Type B pancreatic cell (in vitro differentiated cells): Measurements from ENCODE around the gene RET. TPM values are rescaled to one million over a fixed set of nuclear protein-coding genes. Genes with fewer than 3 reads are reported as not detected.

Experiments used
- DNase-seq: peaks from one replicate; pipeline ENCODE4 v3.0.0; 2021; ENCODE audit warnings: mixed read lengths; ENCODE audit not compliant: unreplicated experiment; ENCODE audit errors: extremely low spot score
- H3K27ac Mint-ChIP-seq: 2 replicates; pipeline ENCODE4 v1.8.0; 2021; ENCODE audit warnings: mild to moderate bottlenecking, mixed read lengths
- H3K27me3 Mint-ChIP-seq: 2 replicates; pipeline ENCODE4 v1.8.0; 2021; ENCODE audit warnings: mixed read lengths
- H3K36me3 Mint-ChIP-seq: 2 replicates; pipeline ENCODE4 v1.8.0; 2021; ENCODE audit warnings: mixed read lengths
- H3K4me1 Mint-ChIP-seq: one replicate; pipeline ENCODE4 v1.8.0; 2021; ENCODE audit warnings: mixed read lengths; ENCODE audit not compliant: unreplicated experiment
- H3K4me3 Mint-ChIP-seq: 2 replicates; pipeline ENCODE4 v1.8.0; 2021; ENCODE audit warnings: mild to moderate bottlenecking, mixed read lengths
- H3K9me3 Mint-ChIP-seq: 2 replicates; pipeline ENCODE4 v1.8.0; 2021; ENCODE audit warnings: mixed read lengths
- total RNA-seq: library from RNA; stranded (reverse); gene quantifications from 2 replicates; pipeline ENCODE4 v1.2.1, GENCODE V29; 2021; ENCODE audit warnings: low replicate concordance
- TF ChIP-seq, protein P1 (sequence below): fragments of 200-600 bp; sonication (generic); conservative IDR thresholded peaks from 2 replicates; pipeline ENCODE4 v1.5.0; 2021; ENCODE audit warnings: antibody characterized with exemption, mild to moderate bottlenecking

The RET gene
- total RNA-seq, 1 donor from 2014 or later, result 8.2 TPM

DNA sequence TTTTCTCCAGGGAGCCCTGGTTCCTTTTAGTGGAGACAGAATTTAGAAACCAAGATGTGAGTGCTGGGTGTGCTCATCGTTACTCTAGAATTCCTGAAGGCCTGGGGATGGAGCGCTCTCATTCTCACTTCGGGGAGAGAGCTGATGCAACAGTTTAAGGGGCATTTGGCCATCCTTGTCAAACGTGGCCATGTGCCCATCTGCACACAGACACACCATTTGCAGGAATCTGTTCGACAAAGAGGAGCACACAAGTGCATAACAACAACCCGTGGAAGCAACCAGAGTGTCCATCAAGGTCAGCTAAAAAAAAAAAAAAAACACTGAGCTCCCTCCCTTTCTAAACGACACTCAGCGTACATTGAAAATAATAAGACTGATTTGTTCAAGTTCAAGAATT, 23.0 kb upstream of the RET start:
- Mint-ChIP-seq H3K4me1 (no peaks in the 10 kb centered on the region), H3K4me3 (no peak overlapping the region), H3K36me3 (no peaks in the 10 kb centered on the region), H3K9me3 (no peaks in the 10 kb centered on the region), H3K27me3 (peaks cover 30% of the 10 kb centered on the region), H3K27ac (no peak overlapping the region)
- TF ChIP-seq, protein P1, sequence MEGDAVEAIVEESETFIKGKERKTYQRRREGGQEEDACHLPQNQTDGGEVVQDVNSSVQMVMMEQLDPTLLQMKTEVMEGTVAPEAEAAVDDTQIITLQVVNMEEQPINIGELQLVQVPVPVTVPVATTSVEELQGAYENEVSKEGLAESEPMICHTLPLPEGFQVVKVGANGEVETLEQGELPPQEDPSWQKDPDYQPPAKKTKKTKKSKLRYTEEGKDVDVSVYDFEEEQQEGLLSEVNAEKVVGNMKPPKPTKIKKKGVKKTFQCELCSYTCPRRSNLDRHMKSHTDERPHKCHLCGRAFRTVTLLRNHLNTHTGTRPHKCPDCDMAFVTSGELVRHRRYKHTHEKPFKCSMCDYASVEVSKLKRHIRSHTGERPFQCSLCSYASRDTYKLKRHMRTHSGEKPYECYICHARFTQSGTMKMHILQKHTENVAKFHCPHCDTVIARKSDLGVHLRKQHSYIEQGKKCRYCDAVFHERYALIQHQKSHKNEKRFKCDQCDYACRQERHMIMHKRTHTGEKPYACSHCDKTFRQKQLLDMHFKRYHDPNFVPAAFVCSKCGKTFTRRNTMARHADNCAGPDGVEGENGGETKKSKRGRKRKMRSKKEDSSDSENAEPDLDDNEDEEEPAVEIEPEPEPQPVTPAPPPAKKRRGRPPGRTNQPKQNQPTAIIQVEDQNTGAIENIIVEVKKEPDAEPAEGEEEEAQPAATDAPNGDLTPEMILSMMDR, result no peak
- no peak for DNase-seq

- no peak overlapping the region for H3K4me3 Mint-ChIP-seq
- peaks cover 30% of the 10 kb centered on the region for H3K27me3 Mint-ChIP-seq
- no peak overlapping the region for H3K27ac Mint-ChIP-seq
- H3K9me3 Mint-ChIP-seq, result no peaks in the 10 kb centered on the region
- no peaks in the 10 kb centered on the region for H3K36me3 Mint-ChIP-seq
- TF ChIP-seq, protein P1, result no peak
- no peaks in the 10 kb centered on the region for H3K4me1 Mint-ChIP-seq
- no peak for DNase-seq
These were observed 22.3 kb upstream of the RET start for GRCh38 chr10:43054593-43054992.

DNA sequence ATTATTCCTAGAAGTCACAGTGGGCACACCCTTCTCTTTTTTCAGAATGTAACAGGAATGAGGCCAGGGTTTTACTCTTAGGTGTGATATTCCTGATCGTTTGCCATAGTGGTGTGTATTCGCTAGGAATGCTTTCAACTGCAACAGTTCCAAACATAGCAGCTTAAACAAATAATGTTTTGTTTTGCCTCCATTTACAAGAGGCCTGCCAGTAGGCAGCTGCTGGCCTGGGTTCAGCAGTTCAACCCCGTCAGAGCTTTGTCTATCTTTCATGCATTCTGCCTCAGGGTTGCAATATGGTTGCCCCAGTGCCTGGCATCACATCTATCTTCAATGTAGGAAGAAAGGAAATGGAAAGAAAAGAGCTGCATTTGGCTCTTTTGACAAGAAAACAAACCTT, 21.7 kb upstream of the RET start:
- no peak overlapping the region for H3K27ac Mint-ChIP-seq
- TF ChIP-seq, protein P1, result no peak
- no peaks in the 10 kb centered on the region for H3K4me1 Mint-ChIP-seq
- no peak for DNase-seq
- no peak overlapping the region for H3K4me3 Mint-ChIP-seq
- peaks cover 27% of the 10 kb centered on the region for H3K27me3 Mint-ChIP-seq
- no peaks in the 10 kb centered on the region for H3K36me3 Mint-ChIP-seq
- H3K9me3 Mint-ChIP-seq, result no peaks in the 10 kb centered on the region

DNA sequence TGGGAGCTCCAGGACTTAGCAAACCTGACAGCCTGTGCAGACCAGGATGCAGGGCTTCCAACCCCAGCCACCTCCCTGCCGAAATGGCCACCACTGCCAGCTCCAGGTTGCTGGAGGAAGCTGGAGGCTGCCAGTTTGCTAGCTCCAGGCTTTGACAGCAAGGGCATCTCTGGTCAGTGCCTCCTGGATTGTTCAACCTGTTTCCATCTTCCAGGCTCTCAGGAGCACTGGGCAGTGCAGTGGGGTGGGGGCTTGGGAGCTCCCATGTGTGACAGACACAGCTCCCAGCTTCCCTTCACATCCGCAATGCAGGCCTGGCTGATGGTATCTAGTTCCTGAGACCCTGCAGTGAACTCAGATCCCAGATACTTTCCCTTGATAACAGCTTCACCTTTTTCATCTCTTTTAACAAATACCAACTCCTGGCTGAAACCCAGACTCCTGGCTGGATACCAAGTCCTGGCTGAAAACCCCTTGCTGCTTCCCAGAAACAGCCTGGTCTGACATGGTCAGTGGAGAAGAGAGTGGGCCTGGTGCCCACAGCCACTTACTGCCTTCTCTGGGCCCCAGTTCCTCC, 20.8 kb upstream of the RET start:
- H3K4me3 Mint-ChIP-seq, result no peak overlapping the region
- H3K36me3 Mint-ChIP-seq, result no peaks in the 10 kb centered on the region
- no peaks in the 10 kb centered on the region for H3K9me3 Mint-ChIP-seq
- no peak overlapping the region for H3K27ac Mint-ChIP-seq
- DNase-seq, result no peak
- peaks cover 22% of the 10 kb centered on the region for H3K27me3 Mint-ChIP-seq
- TF ChIP-seq, protein P1, result no peak
- H3K4me1 Mint-ChIP-seq, result no peaks in the 10 kb centered on the region

- no peak overlapping the region for H3K4me3 Mint-ChIP-seq
- TF ChIP-seq, protein P1, result no peak
- no peaks in the 10 kb centered on the region for H3K36me3 Mint-ChIP-seq
- H3K27ac Mint-ChIP-seq, result no peak overlapping the region
- H3K27me3 Mint-ChIP-seq, result peaks cover 22% of the 10 kb centered on the region
- DNase-seq, result no peak
- no peaks in the 10 kb centered on the region for H3K9me3 Mint-ChIP-seq
- no peaks in the 10 kb centered on the region for H3K4me1 Mint-ChIP-seq
These were observed 20.3 kb upstream of the RET start for GRCh38 chr10:43056568-43057011.
